ENCODE results near the gene FAM53B.

DNA sequence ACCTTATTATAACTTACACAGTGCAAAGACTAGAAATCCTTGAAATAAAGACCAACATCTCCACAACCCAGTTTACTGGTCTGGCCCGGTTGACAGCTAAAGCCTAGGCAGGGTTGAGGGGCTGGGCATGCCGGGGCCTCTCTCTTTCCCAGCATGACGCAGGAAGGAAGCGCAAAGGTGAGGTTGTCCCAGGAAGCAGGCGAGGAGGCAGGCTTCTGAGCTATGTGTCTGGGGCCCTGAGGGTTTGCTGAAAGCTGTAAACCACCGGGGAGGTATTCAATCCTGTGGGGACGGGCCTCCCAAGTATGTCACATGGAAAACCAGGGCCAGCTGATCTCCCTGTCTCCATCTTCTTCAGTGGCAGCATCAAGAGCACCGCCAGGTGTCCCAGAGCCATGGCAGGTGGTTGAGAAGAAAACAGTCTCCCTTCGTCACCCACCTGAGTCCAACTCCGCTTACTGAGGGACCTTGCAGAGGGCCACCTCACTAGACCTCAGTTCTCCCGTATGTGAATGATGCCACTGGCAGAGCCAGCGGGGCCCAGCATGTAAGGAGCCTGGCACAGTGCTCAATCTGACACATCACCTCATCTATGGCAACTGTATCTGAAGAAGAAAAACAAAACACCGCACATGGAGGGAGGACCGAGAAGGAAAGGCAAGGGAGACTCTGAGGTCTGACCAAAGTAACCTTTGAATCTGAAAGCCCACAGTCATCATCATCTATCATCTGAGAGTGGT is 49.5 kb downstream of the FAM53B start:
- TF ChIP-seq, protein P1, sequence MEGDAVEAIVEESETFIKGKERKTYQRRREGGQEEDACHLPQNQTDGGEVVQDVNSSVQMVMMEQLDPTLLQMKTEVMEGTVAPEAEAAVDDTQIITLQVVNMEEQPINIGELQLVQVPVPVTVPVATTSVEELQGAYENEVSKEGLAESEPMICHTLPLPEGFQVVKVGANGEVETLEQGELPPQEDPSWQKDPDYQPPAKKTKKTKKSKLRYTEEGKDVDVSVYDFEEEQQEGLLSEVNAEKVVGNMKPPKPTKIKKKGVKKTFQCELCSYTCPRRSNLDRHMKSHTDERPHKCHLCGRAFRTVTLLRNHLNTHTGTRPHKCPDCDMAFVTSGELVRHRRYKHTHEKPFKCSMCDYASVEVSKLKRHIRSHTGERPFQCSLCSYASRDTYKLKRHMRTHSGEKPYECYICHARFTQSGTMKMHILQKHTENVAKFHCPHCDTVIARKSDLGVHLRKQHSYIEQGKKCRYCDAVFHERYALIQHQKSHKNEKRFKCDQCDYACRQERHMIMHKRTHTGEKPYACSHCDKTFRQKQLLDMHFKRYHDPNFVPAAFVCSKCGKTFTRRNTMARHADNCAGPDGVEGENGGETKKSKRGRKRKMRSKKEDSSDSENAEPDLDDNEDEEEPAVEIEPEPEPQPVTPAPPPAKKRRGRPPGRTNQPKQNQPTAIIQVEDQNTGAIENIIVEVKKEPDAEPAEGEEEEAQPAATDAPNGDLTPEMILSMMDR (conservative IDR thresholded peaks at IDR 0.05; ENCODE audit: low read depth, low read length): no peak
- TF ChIP-seq EZH2 (IDR thresholded peaks at IDR 0.05; ENCODE audit: borderline replicate concordance, low read depth, low read length, poor library complexity, severe bottlenecking): no peak

All from A673 (cell line).